ENCODE results near the gene SEC14L2. TPM values are rescaled to one million over a fixed set of nuclear protein-coding genes. Genes with fewer than 3 reads are reported as not detected.

SEC14L2 gene
- total and polyA plus RNA-seq, 10 of the 15 experiments (the other 5 are each of a cell fraction or from before 2014, with no cell fraction given), result 0.08 to 4.0 (median 0.48) TPM

GRCh38 chr22:30423959-30424533 is 27.2 kb downstream of the SEC14L2 start (continued):
- TF ChIP-seq, protein P1, sequence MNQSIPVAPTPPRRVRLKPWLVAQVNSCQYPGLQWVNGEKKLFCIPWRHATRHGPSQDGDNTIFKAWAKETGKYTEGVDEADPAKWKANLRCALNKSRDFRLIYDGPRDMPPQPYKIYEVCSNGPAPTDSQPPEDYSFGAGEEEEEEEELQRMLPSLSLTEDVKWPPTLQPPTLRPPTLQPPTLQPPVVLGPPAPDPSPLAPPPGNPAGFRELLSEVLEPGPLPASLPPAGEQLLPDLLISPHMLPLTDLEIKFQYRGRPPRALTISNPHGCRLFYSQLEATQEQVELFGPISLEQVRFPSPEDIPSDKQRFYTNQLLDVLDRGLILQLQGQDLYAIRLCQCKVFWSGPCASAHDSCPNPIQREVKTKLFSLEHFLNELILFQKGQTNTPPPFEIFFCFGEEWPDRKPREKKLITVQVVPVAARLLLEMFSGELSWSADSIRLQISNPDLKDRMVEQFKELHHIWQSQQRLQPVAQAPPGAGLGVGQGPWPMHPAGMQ (IDR thresholded peaks at IDR 0.05; ENCODE audit: borderline replicate concordance), result no peak
- TF ChIP-seq SREBF1 (IDR thresholded peaks at IDR 0.05; ENCODE audit: low read length), result 0 out of 2 replicates have a peak, but pooled peaks have one; percentile 38
- TF ChIP-seq, protein P2, sequence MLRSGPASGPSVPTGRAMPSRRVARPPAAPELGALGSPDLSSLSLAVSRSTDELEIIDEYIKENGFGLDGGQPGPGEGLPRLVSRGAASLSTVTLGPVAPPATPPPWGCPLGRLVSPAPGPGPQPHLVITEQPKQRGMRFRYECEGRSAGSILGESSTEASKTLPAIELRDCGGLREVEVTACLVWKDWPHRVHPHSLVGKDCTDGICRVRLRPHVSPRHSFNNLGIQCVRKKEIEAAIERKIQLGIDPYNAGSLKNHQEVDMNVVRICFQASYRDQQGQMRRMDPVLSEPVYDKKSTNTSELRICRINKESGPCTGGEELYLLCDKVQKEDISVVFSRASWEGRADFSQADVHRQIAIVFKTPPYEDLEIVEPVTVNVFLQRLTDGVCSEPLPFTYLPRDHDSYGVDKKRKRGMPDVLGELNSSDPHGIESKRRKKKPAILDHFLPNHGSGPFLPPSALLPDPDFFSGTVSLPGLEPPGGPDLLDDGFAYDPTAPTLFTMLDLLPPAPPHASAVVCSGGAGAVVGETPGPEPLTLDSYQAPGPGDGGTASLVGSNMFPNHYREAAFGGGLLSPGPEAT (IDR thresholded peaks at IDR 0.05; ENCODE audit: low read depth), result peak; percentile 86; the same call in 1 of the 2 replicates
- TF ChIP-seq, protein P3, sequence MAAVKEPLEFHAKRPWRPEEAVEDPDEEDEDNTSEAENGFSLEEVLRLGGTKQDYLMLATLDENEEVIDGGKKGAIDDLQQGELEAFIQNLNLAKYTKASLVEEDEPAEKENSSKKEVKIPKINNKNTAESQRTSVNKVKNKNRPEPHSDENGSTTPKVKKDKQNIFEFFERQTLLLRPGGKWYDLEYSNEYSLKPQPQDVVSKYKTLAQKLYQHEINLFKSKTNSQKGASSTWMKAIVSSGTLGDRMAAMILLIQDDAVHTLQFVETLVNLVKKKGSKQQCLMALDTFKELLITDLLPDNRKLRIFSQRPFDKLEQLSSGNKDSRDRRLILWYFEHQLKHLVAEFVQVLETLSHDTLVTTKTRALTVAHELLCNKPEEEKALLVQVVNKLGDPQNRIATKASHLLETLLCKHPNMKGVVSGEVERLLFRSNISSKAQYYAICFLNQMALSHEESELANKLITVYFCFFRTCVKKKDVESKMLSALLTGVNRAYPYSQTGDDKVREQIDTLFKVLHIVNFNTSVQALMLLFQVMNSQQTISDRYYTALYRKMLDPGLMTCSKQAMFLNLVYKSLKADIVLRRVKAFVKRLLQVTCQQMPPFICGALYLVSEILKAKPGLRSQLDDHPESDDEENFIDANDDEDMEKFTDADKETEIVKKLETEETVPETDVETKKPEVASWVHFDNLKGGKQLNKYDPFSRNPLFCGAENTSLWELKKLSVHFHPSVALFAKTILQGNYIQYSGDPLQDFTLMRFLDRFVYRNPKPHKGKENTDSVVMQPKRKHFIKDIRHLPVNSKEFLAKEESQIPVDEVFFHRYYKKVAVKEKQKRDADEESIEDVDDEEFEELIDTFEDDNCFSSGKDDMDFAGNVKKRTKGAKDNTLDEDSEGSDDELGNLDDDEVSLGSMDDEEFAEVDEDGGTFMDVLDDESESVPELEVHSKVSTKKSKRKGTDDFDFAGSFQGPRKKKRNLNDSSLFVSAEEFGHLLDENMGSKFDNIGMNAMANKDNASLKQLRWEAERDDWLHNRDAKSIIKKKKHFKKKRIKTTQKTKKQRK (IDR thresholded peaks at IDR 0.05; ENCODE audit: low read depth, low read length), result no peak
- TF ChIP-seq GABPA (IDR thresholded peaks at IDR 0.05; ENCODE audit: low read depth), result no peak
- TF ChIP-seq, protein P4, sequence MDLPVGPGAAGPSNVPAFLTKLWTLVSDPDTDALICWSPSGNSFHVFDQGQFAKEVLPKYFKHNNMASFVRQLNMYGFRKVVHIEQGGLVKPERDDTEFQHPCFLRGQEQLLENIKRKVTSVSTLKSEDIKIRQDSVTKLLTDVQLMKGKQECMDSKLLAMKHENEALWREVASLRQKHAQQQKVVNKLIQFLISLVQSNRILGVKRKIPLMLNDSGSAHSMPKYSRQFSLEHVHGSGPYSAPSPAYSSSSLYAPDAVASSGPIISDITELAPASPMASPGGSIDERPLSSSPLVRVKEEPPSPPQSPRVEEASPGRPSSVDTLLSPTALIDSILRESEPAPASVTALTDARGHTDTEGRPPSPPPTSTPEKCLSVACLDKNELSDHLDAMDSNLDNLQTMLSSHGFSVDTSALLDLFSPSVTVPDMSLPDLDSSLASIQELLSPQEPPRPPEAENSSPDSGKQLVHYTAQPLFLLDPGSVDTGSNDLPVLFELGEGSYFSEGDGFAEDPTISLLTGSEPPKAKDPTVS (IDR thresholded peaks at IDR 0.05; ENCODE audit: low read depth, low read length), result no peak
- no peak; the same call in 1 of the 2 replicates for TF ChIP-seq ZNF207 (IDR thresholded peaks at IDR 0.05; ENCODE audit: borderline replicate concordance)
- no peak for TF ChIP-seq NR2C2 (IDR thresholded peaks at IDR 0.05; ENCODE audit: borderline replicate concordance, control insufficient read depth, insufficient read length, low read depth)
- TF ChIP-seq TAF1 (IDR thresholded peaks at IDR 0.05; ENCODE audit: borderline replicate concordance, low read depth, low read length), result peak; percentile 45; the same call in 1 of the 2 replicates
- TF ChIP-seq RCOR1 (conservative IDR thresholded peaks at IDR 0.05; ENCODE audit: low read depth, low read length), result no peak
- no peak for TF ChIP-seq ZNF622 (IDR thresholded peaks at IDR 0.05)
- TF ChIP-seq EGR1 (IDR thresholded peaks at IDR 0.05; ENCODE audit: borderline replicate concordance in 1 of 2, low read depth in 2 of 2, low read length in 2 of 2), result peak in 1 of 2 experiments; percentile 85; a peak in 2 of 3 replicates
- peak; percentile 87 for TF ChIP-seq IKZF1 (conservative IDR thresholded peaks at IDR 0.05)
- TF ChIP-seq RB1 (IDR thresholded peaks at IDR 0.05; ENCODE audit: borderline replicate concordance), result 0 out of 2 replicates have a peak, but pooled peaks have one; percentile 50
- TF ChIP-seq IRF4 (IDR thresholded peaks at IDR 0.05; ENCODE audit: low read depth, low read length), result 0 out of 2 replicates have a peak, but pooled peaks have one; percentile 39
- TF ChIP-seq, protein P5, sequence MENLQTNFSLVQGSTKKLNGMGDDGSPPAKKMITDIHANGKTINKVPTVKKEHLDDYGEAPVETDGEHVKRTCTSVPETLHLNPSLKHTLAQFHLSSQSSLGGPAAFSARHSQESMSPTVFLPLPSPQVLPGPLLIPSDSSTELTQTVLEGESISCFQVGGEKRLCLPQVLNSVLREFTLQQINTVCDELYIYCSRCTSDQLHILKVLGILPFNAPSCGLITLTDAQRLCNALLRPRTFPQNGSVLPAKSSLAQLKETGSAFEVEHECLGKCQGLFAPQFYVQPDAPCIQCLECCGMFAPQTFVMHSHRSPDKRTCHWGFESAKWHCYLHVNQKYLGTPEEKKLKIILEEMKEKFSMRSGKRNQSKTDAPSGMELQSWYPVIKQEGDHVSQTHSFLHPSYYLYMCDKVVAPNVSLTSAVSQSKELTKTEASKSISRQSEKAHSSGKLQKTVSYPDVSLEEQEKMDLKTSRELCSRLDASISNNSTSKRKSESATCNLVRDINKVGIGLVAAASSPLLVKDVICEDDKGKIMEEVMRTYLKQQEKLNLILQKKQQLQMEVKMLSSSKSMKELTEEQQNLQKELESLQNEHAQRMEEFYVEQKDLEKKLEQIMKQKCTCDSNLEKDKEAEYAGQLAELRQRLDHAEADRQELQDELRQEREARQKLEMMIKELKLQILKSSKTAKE (IDR thresholded peaks at IDR 0.05; ENCODE audit: low read depth, poor library complexity, severe bottlenecking), result no peak
- TF ChIP-seq, protein P6, sequence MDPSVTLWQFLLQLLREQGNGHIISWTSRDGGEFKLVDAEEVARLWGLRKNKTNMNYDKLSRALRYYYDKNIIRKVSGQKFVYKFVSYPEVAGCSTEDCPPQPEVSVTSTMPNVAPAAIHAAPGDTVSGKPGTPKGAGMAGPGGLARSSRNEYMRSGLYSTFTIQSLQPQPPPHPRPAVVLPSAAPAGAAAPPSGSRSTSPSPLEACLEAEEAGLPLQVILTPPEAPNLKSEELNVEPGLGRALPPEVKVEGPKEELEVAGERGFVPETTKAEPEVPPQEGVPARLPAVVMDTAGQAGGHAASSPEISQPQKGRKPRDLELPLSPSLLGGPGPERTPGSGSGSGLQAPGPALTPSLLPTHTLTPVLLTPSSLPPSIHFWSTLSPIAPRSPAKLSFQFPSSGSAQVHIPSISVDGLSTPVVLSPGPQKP (IDR thresholded peaks at IDR 0.05; ENCODE audit: low read depth, low read length), result 0 out of 2 replicates have a peak, but pooled peaks have one; percentile 50
- no peak for TF ChIP-seq ZZZ3 (IDR thresholded peaks at IDR 0.05; ENCODE audit: control insufficient read depth, insufficient read length, low read depth)

Data from GM12878 (cell line).